HL-60 (cell line): ENCODE data around the gene CPB2.

Experiments
- POLR2AphosphoS5 ChIP-seq: IDR thresholded peaks from 2 replicates; pipeline ENCODE4 v1.6.1; 2012; ENCODE audit warnings: low read depth
- TF ChIP-seq, protein P1 (sequence below): IDR thresholded peaks from one replicate; pipeline ENCODE4 v1.5.1; 2011; ENCODE audit warnings: low read length, control low read depth, inconsistent platforms; ENCODE audit not compliant: insufficient read depth

DNA sequence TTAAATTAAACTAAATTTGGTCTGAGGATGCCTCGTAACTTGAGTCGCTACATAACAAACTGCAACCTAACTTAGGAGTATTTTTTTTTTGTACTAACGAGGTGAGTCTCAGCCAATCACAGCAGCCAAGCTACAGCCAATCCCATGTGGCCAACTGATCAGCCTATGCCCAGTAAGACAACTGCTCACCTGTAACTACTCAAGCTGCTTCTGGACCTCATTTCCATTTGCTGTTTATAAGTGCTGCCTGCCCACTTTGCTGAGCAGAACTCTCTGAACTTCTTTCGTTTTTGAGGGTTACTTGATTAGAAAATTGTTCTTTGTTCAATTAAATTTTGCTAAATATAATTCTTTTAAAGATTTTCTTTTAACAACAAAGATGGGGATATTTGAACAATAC, 3.8 kb downstream of the CPB2 start:
- no peak for TF ChIP-seq POLR2AphosphoS5
- TF ChIP-seq, protein P1, sequence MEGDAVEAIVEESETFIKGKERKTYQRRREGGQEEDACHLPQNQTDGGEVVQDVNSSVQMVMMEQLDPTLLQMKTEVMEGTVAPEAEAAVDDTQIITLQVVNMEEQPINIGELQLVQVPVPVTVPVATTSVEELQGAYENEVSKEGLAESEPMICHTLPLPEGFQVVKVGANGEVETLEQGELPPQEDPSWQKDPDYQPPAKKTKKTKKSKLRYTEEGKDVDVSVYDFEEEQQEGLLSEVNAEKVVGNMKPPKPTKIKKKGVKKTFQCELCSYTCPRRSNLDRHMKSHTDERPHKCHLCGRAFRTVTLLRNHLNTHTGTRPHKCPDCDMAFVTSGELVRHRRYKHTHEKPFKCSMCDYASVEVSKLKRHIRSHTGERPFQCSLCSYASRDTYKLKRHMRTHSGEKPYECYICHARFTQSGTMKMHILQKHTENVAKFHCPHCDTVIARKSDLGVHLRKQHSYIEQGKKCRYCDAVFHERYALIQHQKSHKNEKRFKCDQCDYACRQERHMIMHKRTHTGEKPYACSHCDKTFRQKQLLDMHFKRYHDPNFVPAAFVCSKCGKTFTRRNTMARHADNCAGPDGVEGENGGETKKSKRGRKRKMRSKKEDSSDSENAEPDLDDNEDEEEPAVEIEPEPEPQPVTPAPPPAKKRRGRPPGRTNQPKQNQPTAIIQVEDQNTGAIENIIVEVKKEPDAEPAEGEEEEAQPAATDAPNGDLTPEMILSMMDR, result no peak
